Breast epithelium (tissue), 4 donors: Measurements from ENCODE around the gene NEK8. TPM values are rescaled to one million over a fixed set of nuclear protein-coding genes. Genes with fewer than 3 reads are reported as not detected.

Experiments used
- DNase-seq, 2 donors: peaks; one replicate each; pipeline ENCODE4 v3.0.0-alpha.2; 2019; ENCODE audit warnings: low spot score in 2 of 2
- H3K27ac ChIP-seq, 2 donors: fragments of 200-600 bp; sonication (generic) in 1 of 2; one replicate each; pipeline ENCODE4 v1.5.1; 2016 to 2019; ENCODE audit warnings: mild to moderate bottlenecking in 1 of 2
- H3K27me3 ChIP-seq, 2 donors: fragments of 200-600 bp; sonication (generic) in 1 of 2; one replicate each; pipeline versions ENCODE4 v1.5.1 to v1.6.0; 2017 to 2019; ENCODE audit warnings: control low read depth in 1 of 2, mild to moderate bottlenecking in 1 of 2
- H3K36me3 ChIP-seq: fragments of 200-600 bp; one replicate; pipeline ENCODE4 v1.5.1; 2019
- H3K4me1 ChIP-seq, 2 donors: fragments of 200-600 bp; sonication (generic); one replicate each; pipeline ENCODE4 v1.5.1; 2016 to 2019; ENCODE audit warnings: control low read depth in 1 of 2
- H3K4me3 ChIP-seq, 3 donors: fragments of 200-600 bp; sonication (generic); 1 replicate in 2 of 3; 2 replicates in 1 of 3; pipeline ENCODE4 v1.5.1; 2016 to 2019; ENCODE audit warnings: mild to moderate bottlenecking in 3 of 3, moderate library complexity in 2 of 3
- H3K9me3 ChIP-seq, 2 donors: fragments of 200-600 bp; sonication (generic) in 1 of 2; one replicate each; pipeline ENCODE4 v1.5.1; 2016 to 2019; ENCODE audit warnings: control low read depth in 1 of 2
- POLR2A ChIP-seq: fragments of 450-650 bp; IDR thresholded peaks from one replicate; pipeline ENCODE4 v1.6.1; 2016; ENCODE audit warnings: antibody characterized with exemption, mild to moderate bottlenecking, moderate library complexity
- POLR2AphosphoS5 ChIP-seq, 3 donors: sonication (generic); formaldehyde crosslinking; IDR thresholded peaks; one replicate each; pipeline ENCODE4 v1.6.1; 2017; ENCODE audit warnings: antibody characterized with exemption in 3 of 3
- intact Hi-C: fragments of 100-400 bp; cut with DNase I; formaldehyde crosslinking; loops from one replicate; pipeline ENCODE4 v1.15.1; 2023; ENCODE audit warnings: low total_unique reads
- total RNA-seq, 3 donors: library from RNA; depleted of rRNA; stranded (reverse); fragments of >200 nt; gene quantifications; one replicate each; pipeline ENCODE4 v1.1.0, GENCODE V29; 2016
- TF ChIP-seq, protein P1 (sequence below), 3 donors: fragments of 450-650 bp; IDR thresholded peaks; one replicate each; pipeline ENCODE4 v1.5.1; 2016 to 2017; ENCODE audit warnings: antibody characterized with exemption in 3 of 3, mild to moderate bottlenecking in 3 of 3, moderate library complexity in 3 of 3

The NEK8 gene
- total RNA-seq, 3 donors from 2014 or later: 2.9 to 5.3 (median 2.9) TPM

DNA sequence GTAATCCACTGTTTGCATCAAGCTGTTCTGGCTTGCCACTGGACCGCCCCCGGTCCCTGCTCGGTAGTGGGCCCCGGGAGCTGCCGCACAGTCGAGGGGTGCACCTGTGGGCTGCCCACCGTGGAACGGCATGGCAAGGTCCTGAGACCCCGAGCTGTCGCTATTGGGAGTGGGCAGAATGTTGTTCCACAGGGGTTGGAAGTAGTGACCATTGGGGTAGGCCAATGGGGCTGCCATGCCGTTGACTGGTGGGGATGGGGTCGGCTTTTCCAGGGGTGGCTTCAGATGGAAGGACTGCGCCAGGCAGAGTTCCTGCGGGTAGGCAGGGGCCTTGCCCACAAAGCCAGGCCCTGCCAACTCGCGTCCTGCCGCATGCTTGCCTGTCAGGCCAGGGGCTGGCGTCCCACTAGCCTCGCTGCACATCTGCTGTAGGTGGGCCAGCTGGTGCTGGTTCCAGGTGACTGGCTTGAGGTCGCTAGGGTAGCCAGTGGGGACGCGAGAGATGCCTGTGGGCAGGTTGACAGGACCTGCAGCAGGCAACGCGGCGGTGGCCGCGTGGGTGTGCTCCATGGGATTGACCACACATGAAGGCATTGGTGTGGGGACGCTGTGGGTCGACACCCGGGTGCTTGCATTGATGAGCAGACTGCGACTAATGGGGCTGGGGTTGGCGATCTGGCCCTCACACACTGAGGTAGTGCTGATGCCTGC is 30.0 kb downstream of the NEK8 start:
- DNase-seq: peak in 1 of 2 donors; percentile 46
- intact Hi-C loops: no loop called here
- H3K4me1 ChIP-seq: peaks cover 0 to 8% of the 10 kb centered on the region in 2 donors

DNA sequence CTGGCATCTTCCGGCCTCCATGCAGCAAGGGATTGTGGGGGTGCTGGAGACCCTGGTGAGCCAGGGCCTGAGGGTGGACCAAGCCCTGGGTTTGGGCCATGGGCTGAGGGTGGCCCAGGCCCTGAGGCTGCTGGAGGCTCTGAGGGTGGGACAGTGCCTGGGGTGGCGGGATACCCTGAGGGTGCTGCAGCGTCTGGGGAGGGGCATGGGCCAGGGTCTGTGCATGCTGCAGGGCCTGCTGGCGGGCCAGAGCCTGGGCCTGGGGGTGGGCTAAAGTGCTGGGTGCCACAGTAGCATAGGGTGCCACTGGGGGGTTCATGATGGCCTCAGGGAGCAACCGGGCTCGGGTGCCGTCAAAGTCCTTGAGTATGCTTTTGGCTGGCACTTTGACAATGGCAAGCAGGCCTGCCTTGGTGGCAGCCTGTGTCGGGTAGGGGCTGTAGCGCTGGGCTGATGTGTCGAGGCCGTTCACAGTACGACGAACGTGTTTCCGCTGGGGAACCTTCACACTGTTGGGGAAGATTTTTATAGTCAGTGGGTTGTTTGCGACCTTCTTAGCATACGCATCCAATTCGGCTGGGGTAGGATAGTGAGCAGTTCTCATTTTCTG is 30.8 kb downstream of the NEK8 start:
- DNase-seq: peak in 1 of 2 donors; percentile 49
- intact Hi-C loops: no loop called here
- H3K36me3 ChIP-seq: no peaks in the 10 kb centered on the region
- peak overlapping the region in 1 of 2 donors; percentile 11 for H3K27ac ChIP-seq
- no peak overlapping the region for H3K4me3 ChIP-seq
- no peaks in the 10 kb centered on the region for H3K9me3 ChIP-seq
- H3K27me3 ChIP-seq: no peaks in the 10 kb centered on the region
- TF ChIP-seq, protein P1, sequence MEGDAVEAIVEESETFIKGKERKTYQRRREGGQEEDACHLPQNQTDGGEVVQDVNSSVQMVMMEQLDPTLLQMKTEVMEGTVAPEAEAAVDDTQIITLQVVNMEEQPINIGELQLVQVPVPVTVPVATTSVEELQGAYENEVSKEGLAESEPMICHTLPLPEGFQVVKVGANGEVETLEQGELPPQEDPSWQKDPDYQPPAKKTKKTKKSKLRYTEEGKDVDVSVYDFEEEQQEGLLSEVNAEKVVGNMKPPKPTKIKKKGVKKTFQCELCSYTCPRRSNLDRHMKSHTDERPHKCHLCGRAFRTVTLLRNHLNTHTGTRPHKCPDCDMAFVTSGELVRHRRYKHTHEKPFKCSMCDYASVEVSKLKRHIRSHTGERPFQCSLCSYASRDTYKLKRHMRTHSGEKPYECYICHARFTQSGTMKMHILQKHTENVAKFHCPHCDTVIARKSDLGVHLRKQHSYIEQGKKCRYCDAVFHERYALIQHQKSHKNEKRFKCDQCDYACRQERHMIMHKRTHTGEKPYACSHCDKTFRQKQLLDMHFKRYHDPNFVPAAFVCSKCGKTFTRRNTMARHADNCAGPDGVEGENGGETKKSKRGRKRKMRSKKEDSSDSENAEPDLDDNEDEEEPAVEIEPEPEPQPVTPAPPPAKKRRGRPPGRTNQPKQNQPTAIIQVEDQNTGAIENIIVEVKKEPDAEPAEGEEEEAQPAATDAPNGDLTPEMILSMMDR (IDR thresholded peaks at IDR 0.05): no peak
- no peak for TF ChIP-seq POLR2A
- no peak for TF ChIP-seq POLR2AphosphoS5 (IDR thresholded peaks at IDR 0.05)
- H3K4me1 ChIP-seq: peaks cover 0 to 8% of the 10 kb centered on the region in 2 donors

More for the DNA sequence above, 30.0 kb downstream of the NEK8 start:
- Histone ChIP-seq H3K36me3 (no peaks in the 10 kb centered on the region), H3K27ac (peak overlapping the region in 1 of 2 donors; percentile 3), H3K27me3 (no peaks in the 10 kb centered on the region), H3K9me3 (no peaks in the 10 kb centered on the region), H3K4me3 (no peak overlapping the region)
- TF ChIP-seq, protein P1 (IDR thresholded peaks at IDR 0.05): no peak
- no peak for TF ChIP-seq POLR2AphosphoS5 (IDR thresholded peaks at IDR 0.05)
- no peak for TF ChIP-seq POLR2A

GRCh38 chr17:28760601-28761562 is 32.3 kb downstream of the NEK8 start:
- intact Hi-C loops: no loop called here

GRCh38 chr17:28763137-28763799 is 34.7 kb downstream of the NEK8 start:
- Histone ChIP-seq H3K9me3 (no peaks in the 10 kb centered on the region), H3K27ac (peak overlapping the region in 1 of 2 donors; percentile 29), H3K4me1 (peaks cover 0 to 8% of the 10 kb centered on the region in 2 donors), H3K27me3 (no peaks in the 10 kb centered on the region), H3K4me3 (no peak overlapping the region), H3K36me3 (no peaks in the 10 kb centered on the region)
- intact Hi-C loops: no loop called here
- no peak for DNase-seq
- TF ChIP-seq POLR2AphosphoS5 (IDR thresholded peaks at IDR 0.05) (no peak), POLR2A (no peak)
- TF ChIP-seq, protein P1 (IDR thresholded peaks at IDR 0.05): no peak

More at GRCh38 chr17:28760601-28761562, 32.3 kb downstream of the NEK8 start:
- Histone ChIP-seq H3K9me3 (no peaks in the 10 kb centered on the region), H3K4me3 (no peak overlapping the region), H3K36me3 (no peaks in the 10 kb centered on the region), H3K27me3 (no peaks in the 10 kb centered on the region), H3K27ac (peak overlapping the region; percentile 51 to 73), H3K4me1 (peaks cover 0 to 8% of the 10 kb centered on the region in 2 donors)
- TF ChIP-seq, protein P1 (IDR thresholded peaks at IDR 0.05): no peak
- TF ChIP-seq POLR2AphosphoS5 (IDR thresholded peaks at IDR 0.05): peak in 1 of 3 donors; percentile 36
- peak; percentile 78 to 84 for DNase-seq
